ENCODE results near the gene RPN2. TPM values are rescaled to one million over a fixed set of nuclear protein-coding genes. Genes with fewer than 3 reads are reported as not detected.

RPN2 gene
- total RNA-seq, 2 experiments from 2014 or later: 123 to 125 TPM

DNA sequence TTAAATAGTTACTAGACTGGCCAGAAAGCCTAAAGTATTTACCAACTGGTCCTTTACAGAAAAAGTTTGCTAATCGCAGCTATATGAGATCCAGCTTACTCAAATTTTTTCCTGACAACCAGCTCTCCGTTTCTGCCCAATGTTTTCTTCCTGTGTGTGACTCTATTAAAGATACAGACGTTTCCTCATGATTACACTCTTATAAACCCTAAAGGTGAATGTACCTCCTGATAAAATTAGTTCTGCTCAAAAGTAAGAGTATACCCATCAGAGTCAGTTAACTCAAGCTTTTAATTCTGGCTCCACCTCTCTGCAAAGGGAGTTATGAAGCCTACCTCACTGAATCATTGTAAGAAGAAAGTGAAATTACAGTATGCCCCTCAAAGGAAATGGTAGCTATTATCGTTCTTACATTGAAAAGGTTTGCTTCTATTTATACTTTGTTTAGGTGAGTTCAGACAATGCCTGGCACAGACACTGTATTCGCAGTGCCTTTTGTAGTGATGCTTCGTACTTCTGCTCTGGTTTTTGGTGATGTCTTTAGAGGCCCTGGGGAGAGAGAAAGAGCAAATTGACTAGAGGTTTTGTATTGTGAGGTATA, 10.4 kb downstream of the RPN2 start:
- H3K4me1 Mint-ChIP-seq (ENCODE audit: low read depth): peaks cover 66% of the 10 kb centered on the region
- ChIA-PET CTCF (interaction anchor here (1.0 to 4.6 kb wide), 6 partner anchors 12 to 345 kb away, joined by 3 to 43 read pairs (median 14); partner anchors contain the start of genes MROH8 and RPN2), POLR2A (interaction anchor here (0.5 to 1.0 kb wide), 3 partner anchors 10 to 100 kb away, joined by 3 to 6 read pairs (median 4); partner anchors contain the start of genes MANBAL, MROH8 and RPN2)
- DNase-seq: no peak
- intact Hi-C loops (cut with micrococcal nuclease): loop anchor here (10.0 kb wide), 1 partner anchor 195 kb away; no protein-coding TSS in a partner anchor
- H3K27me3 Mint-ChIP-seq: no peaks in the 10 kb centered on the region
- H3K9me3 Mint-ChIP-seq: no peaks in the 10 kb centered on the region
- H3K27ac Mint-ChIP-seq: peak overlapping the region; percentile 15
- H3K36me3 Mint-ChIP-seq: peaks cover 43% of the 10 kb centered on the region
- no peak overlapping the region for H3K4me3 Mint-ChIP-seq

GRCh38 chr20:37190354-37191112, 11.4 kb downstream of the RPN2 start:
- intact Hi-C loops (cut with micrococcal nuclease): loop anchor here (10.0 kb wide), 1 partner anchor 194 kb away; no protein-coding TSS in a partner anchor
- Mint-ChIP-seq H3K27ac (no peak overlapping the region), H3K9me3 (no peaks in the 10 kb centered on the region), H3K36me3 (peaks cover 39% of the 10 kb centered on the region), H3K4me3 (no peak overlapping the region), H3K27me3 (no peaks in the 10 kb centered on the region), H3K4me1 (ENCODE audit: low read depth) (peaks cover 71% of the 10 kb centered on the region)
- CTCF ChIA-PET: interaction anchor here (0.7 to 4.6 kb wide), 11 partner anchors 8 to 344 kb away, joined by 3 to 43 read pairs (median 4); partner anchors contain the start of genes MROH8, RBL1 and RPN2
- POLR2A ChIA-PET: interaction anchor here (1.0 kb wide), 1 partner anchor 99 kb away, joined by 3 read pairs; the partner anchor contains the start of gene MANBAL
- DNase-seq: no peak

DNA sequence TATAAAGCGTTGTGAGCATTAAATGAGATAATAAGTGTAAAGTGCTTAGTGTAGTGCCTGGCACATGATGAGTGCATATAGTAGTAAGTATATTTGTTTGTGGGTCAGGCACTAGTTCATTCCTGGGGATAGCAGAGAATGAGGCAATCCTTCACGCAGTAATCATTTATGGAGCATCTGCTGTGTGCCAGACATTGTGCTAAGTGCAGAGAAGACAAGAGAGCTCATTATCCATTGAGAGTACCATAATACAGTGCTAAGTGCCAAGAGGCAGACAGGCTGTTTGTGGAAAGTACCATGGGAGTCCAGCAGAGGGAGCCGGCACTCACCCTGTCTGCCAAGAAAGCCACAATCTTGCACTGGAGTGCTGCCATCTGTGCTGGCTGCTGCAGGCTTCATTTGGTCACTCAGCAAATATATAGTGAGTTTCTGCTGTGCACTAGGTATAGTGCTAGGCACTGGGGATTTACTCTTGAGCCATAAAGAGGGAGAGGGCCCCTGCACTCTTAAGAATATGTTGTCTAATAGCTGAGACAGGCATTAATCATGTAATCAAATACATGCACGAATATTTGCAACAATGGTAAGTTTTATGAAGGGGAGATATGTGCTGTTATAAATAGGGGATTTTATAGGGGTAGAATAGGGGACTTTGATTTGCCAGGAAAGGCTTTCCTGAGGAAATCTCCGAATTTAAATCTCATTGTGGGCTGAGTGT, 13.2 kb downstream of the RPN2 start:
- H3K4me1 Mint-ChIP-seq (ENCODE audit: low read depth): peaks cover 73% of the 10 kb centered on the region
- CTCF ChIA-PET: interaction anchor here (0.5 to 4.6 kb wide), 13 partner anchors 9 to 342 kb away, joined by 3 to 43 read pairs (median 6); partner anchors contain the start of genes MROH8 and RPN2
- no peak overlapping the region for H3K27ac Mint-ChIP-seq
- H3K9me3 Mint-ChIP-seq: no peaks in the 10 kb centered on the region
- POLR2A ChIA-PET: interaction anchor here (0.6 to 1.3 kb wide), 2 partner anchors 13 to 626 kb away, joined by 5 read pairs; partner anchors contain the start of genes MROH8 and RPN2
- peaks cover 38% of the 10 kb centered on the region for H3K36me3 Mint-ChIP-seq
- intact Hi-C loops (cut with micrococcal nuclease): loop anchor here (1.0 to 10.0 kb wide), 2 partner anchors 14 to 193 kb away; no protein-coding TSS in a partner anchor
- DNase-seq: peak; percentile 80
- no peak overlapping the region for H3K4me3 Mint-ChIP-seq
- H3K27me3 Mint-ChIP-seq: no peaks in the 10 kb centered on the region

- intact Hi-C loops (cut with micrococcal nuclease): loop anchor here (10.0 kb wide), 1 partner anchor 192 kb away; no protein-coding TSS in a partner anchor
- no peaks in the 10 kb centered on the region for H3K27me3 Mint-ChIP-seq
- H3K4me3 Mint-ChIP-seq: no peak overlapping the region
- H3K27ac Mint-ChIP-seq: peak overlapping the region; percentile 64
- ChIA-PET POLR2A (no interaction called here), CTCF (interaction anchor here (1.0 to 4.3 kb wide), 2 partner anchors 11 to 37 kb away, joined by 3 to 25 read pairs; no protein-coding TSS in a partner anchor)
- DNase-seq: no peak
- no peaks in the 10 kb centered on the region for H3K9me3 Mint-ChIP-seq
- peaks cover 72% of the 10 kb centered on the region for H3K4me1 Mint-ChIP-seq (ENCODE audit: low read depth)
- peaks cover 36% of the 10 kb centered on the region for H3K36me3 Mint-ChIP-seq
Measured at GRCh38 chr20:37193226-37193625, 14.1 kb downstream of the RPN2 start.

GRCh38 chr20:37193821-37194220, 14.7 kb downstream of the RPN2 start:
- H3K27ac Mint-ChIP-seq: peak overlapping the region; percentile 64
- intact Hi-C loops (cut with micrococcal nuclease): loop anchor here (2.0 to 10.0 kb wide), 2 partner anchors 191 to 341 kb away; no protein-coding TSS in a partner anchor
- H3K27me3 Mint-ChIP-seq: no peaks in the 10 kb centered on the region
- ChIA-PET CTCF (interaction anchor here (1.0 to 4.3 kb wide), 4 partner anchors 11 to 342 kb away, joined by 3 to 25 read pairs (median 14); no protein-coding TSS in a partner anchor), POLR2A (interaction anchor here (1.7 kb wide), 1 partner anchor 15 kb away, joined by 6 read pairs; the partner anchor contains the start of genes MROH8 and RPN2)
- no peaks in the 10 kb centered on the region for H3K9me3 Mint-ChIP-seq
- H3K36me3 Mint-ChIP-seq: peaks cover 37% of the 10 kb centered on the region
- no peak for DNase-seq
- no peak overlapping the region for H3K4me3 Mint-ChIP-seq
- H3K4me1 Mint-ChIP-seq (ENCODE audit: low read depth): peaks cover 70% of the 10 kb centered on the region

GRCh38 chr20:37194621-37195417, 15.7 kb downstream of the RPN2 start:
- Mint-ChIP-seq H3K9me3 (no peaks in the 10 kb centered on the region), H3K27ac (peak overlapping the region; percentile 71), H3K27me3 (no peaks in the 10 kb centered on the region), H3K4me1 (ENCODE audit: low read depth) (peaks cover 60% of the 10 kb centered on the region), H3K4me3 (no peak overlapping the region), H3K36me3 (peaks cover 37% of the 10 kb centered on the region)
- ChIA-PET POLR2A (interaction anchor here (1.7 kb wide), 1 partner anchor 16 kb away, joined by 6 read pairs; the partner anchor contains the start of genes MROH8 and RPN2), CTCF (interaction anchor here (0.7 to 4.3 kb wide), 23 partner anchors 11 to 1026 kb away, joined by 3 to 34 read pairs (median 6); partner anchors contain the start of genes BLCAP, MROH8 and RPN2)
- peak; percentile 15 for DNase-seq
- intact Hi-C loops (cut with micrococcal nuclease): loop anchor here (2.0 to 10.0 kb wide), 2 partner anchors 190 to 340 kb away; no protein-coding TSS in a partner anchor

GRCh38 chr20:37198932-37199660, 20.0 kb downstream of the RPN2 start:
- Mint-ChIP-seq H3K36me3 (peaks cover 47% of the 10 kb centered on the region), H3K4me1 (ENCODE audit: low read depth) (peaks cover 27% of the 10 kb centered on the region)

GRCh38 chr20:37200376-37200775, 21.2 kb downstream of the RPN2 start:
- H3K27ac Mint-ChIP-seq: no peak overlapping the region
- DNase-seq: no peak
- POLR2A ChIA-PET: no interaction called here
- intact Hi-C loops (cut with micrococcal nuclease): no loop called here
- CTCF ChIA-PET: interaction anchor here (1.5 to 3.5 kb wide), 3 partner anchors 10 to 334 kb away, joined by 5 to 31 read pairs (median 8); partner anchors contain the start of genes MROH8 and RPN2
- H3K4me3 Mint-ChIP-seq: no peak overlapping the region
- H3K27me3 Mint-ChIP-seq: no peaks in the 10 kb centered on the region
- H3K4me1 Mint-ChIP-seq (ENCODE audit: low read depth): peaks cover 15% of the 10 kb centered on the region
- H3K9me3 Mint-ChIP-seq: no peaks in the 10 kb centered on the region
- H3K36me3 Mint-ChIP-seq: peaks cover 59% of the 10 kb centered on the region

More at GRCh38 chr20:37198932-37199660, 20.0 kb downstream of the RPN2 start:
- intact Hi-C loops (cut with micrococcal nuclease): loop anchor here (10.0 kb wide), 1 partner anchor 186 kb away; no protein-coding TSS in a partner anchor
- H3K27ac Mint-ChIP-seq: no peak overlapping the region
- DNase-seq: no peak
- no peak overlapping the region for H3K4me3 Mint-ChIP-seq
- H3K9me3 Mint-ChIP-seq: no peaks in the 10 kb centered on the region
- H3K27me3 Mint-ChIP-seq: no peaks in the 10 kb centered on the region
- POLR2A ChIA-PET: no interaction called here
- CTCF ChIA-PET: interaction anchor here (1.2 kb wide), 1 partner anchor 17 kb away, joined by 3 read pairs; no protein-coding TSS in a partner anchor

- H3K36me3 Mint-ChIP-seq: peaks cover 60% of the 10 kb centered on the region
- CTCF ChIA-PET: interaction anchor here (1.5 to 3.5 kb wide), 4 partner anchors 11 to 333 kb away, joined by 4 to 31 read pairs (median 6); partner anchors contain the start of genes MROH8 and RPN2
Measured at GRCh38 chr20:37200926-37201826, 22.0 kb downstream of the RPN2 start.

More at GRCh38 chr20:37200926-37201826, 22.0 kb downstream of the RPN2 start:
- Mint-ChIP-seq H3K27ac (no peak overlapping the region), H3K9me3 (no peaks in the 10 kb centered on the region), H3K27me3 (no peaks in the 10 kb centered on the region), H3K4me1 (ENCODE audit: low read depth) (peaks cover 10% of the 10 kb centered on the region), H3K4me3 (no peak overlapping the region)
- intact Hi-C loops (cut with micrococcal nuclease): no loop called here
- POLR2A ChIA-PET: interaction anchor here (0.6 kb wide), 1 partner anchor 331 kb away, joined by 4 read pairs; no protein-coding TSS in a partner anchor
- DNase-seq: no peak
